Pancreas (tissue), 10 donors: ENCODE data around the gene CALML3. TPM values are rescaled to one million over a fixed set of nuclear protein-coding genes. Genes with fewer than 3 reads are reported as not detected.

Source experiments
- ATAC-seq, 4 donors: fragments of 200-7000 bp; cut with Tn5 transposase; one replicate each; pipeline versions ENCODE4 v1.8.0 to v1.9.1; 2020; ENCODE audit warnings: mild to moderate bottlenecking in 4 of 4, moderate library complexity in 4 of 4
- DNase-seq, 6 donors: peaks; one replicate each; pipeline ENCODE4 v3.0.0-alpha.2; 2020
- FAIRE-seq: peaks from 2 replicates; lab custom pipeline; 2012; peaks lifted over from hg19 to GRCh38; lab: Jason Lieb, UNC
- H3K27ac ChIP-seq, 4 donors: fragments of 200-600 bp; sonication (generic); 1 replicate in 3 of 4; 2 replicates in 1 of 4; pipeline versions ENCODE4 v1.5.0 to v1.8.0; 2020
- H3K27me3 ChIP-seq, 4 donors: fragments of 200-600 bp; one replicate each; pipeline ENCODE4 v1.8.0; 2021
- H3K36me3 ChIP-seq, 3 donors: fragments of 200-600 bp; sonication (generic) in 1 of 3; one replicate each; pipeline versions ENCODE4 v1.5.0 to v1.8.0; 2020 to 2021
- H3K4me1 ChIP-seq, 3 donors: fragments of 200-600 bp; one replicate each; pipeline ENCODE4 v1.8.0; 2021
- H3K4me3 ChIP-seq, 4 donors: fragments of 200-600 bp; sonication (generic) in 2 of 4; one replicate each; pipeline versions ENCODE4 v1.5.0 to v1.8.0; 2020 to 2021
- H3K9me3 ChIP-seq, 4 donors: fragments of 200-600 bp; one replicate each; pipeline ENCODE4 v1.8.0; 2021
- CTCF ChIP-seq, 4 donors: fragments of 200-600 bp; sonication (generic) in 3 of 4; IDR thresholded peaks; one replicate each; pipeline versions ENCODE4 v1.5.0 to v1.8.0; 2021; ENCODE audit warnings: antibody characterized with exemption in 4 of 4
- WGBS, 2 donors: extraction: QIAGEN DNeasy Blood & Tissue Kit; methylation state at CpG; one replicate each; pipeline ENCODE4 v1.1.7; 2013; 5-methylcytosine and 5-hydroxymethylcytosine counted together
- intact Hi-C, 3 donors: fragments of 100-400 bp; cut with DNase I; formaldehyde crosslinking; loops; one replicate each; pipeline versions ENCODE4 v1.11.1 to v1.14.2; 2022
- polyA plus RNA-seq, 2 donors: library from polyadenylated mRNA; stranded (reverse); fragments of 200-250 nt; gene quantifications; one replicate each; pipeline ENCODE4 v1.2.3, GENCODE V29; 2013
- total RNA-seq, 6 donors: library from RNA; stranded (reverse); fragmentation: NEBNext Ultra II Directional in 4 of 6; extraction: Animal tissue kit (Norgen Biotek cat#: 25700) in 4 of 6; gene quantifications; one replicate each; pipeline versions ENCODE4 v1.2.1 to v1.2.4, GENCODE V29; 2021 to 2023
- donor health status: healthy with polysubstance abuse.
- donor health status: DM: no; HTN: no; CAD: no; lungs with moderate emphysema.
- donor health status: DM: no; HTN: no; CAD: no.
- donor health status: control.
- donor health status: control.
- donor health status: Bipolar disorder and iron deficiency.
- donor health status: DM: yes; HTN: yes; CAD: no.
- donor health status: DM: no; HTN: no; CAD: no.
- donor health status: DM: no; HTN: no; CAD: no.
- donor health status: DM: yes; HTN: yes; CAD: no.

Gene CALML3
- total and polyA plus RNA-seq, 8 donors = 0.05 to 0.08 TPM; not detected in 6

- no peak for TF ChIP-seq CTCF (IDR thresholded peaks at IDR 0.05)
- no peak overlapping the region for H3K27ac ChIP-seq
Observed at GRCh38 chr10:5537684-5538083, 12.9 kb downstream of the CALML3 start.

GRCh38 chr10:5538446-5538845, 13.7 kb downstream of the CALML3 start:
- FAIRE-seq (no peak), DNase-seq (no peak)

More at GRCh38 chr10:5537684-5538083, 12.9 kb downstream of the CALML3 start:
- intact Hi-C loops = no loop called here
- Histone ChIP-seq H3K36me3 (no peaks in the 10 kb centered on the region), H3K27me3 (no peaks in the 10 kb centered on the region), H3K4me3 (no peak overlapping the region), H3K4me1 (no peaks in the 10 kb centered on the region), H3K9me3 (no peaks in the 10 kb centered on the region)
- no peak for DNase-seq
- no peak for ATAC-seq
- WGBS, 2 donors = 85 to 90% methylated on average over 6 of the region's 6 CpGs
- FAIRE-seq = no peak

GRCh38 chr10:5538892-5539651, 14.3 kb downstream of the CALML3 start:
- Histone ChIP-seq H3K36me3 (no peaks in the 10 kb centered on the region), H3K27me3 (no peaks in the 10 kb centered on the region), H3K27ac (no peak overlapping the region), H3K4me1 (peaks cover 0 to 2% (median 2%) of the 10 kb centered on the region in 3 donors), H3K9me3 (no peaks in the 10 kb centered on the region), H3K4me3 (no peak overlapping the region)
- ATAC-seq (no peak), FAIRE-seq (no peak), DNase-seq (peak in 2 of 6 donors; percentile 22 to 35)
- no peak for TF ChIP-seq CTCF (IDR thresholded peaks at IDR 0.05)
- 91 to 93% methylated on average over 19 of the region's 19 CpGs for WGBS, 2 donors
- intact Hi-C loops = no loop called here

More at GRCh38 chr10:5538446-5538845, 13.7 kb downstream of the CALML3 start:
- TF ChIP-seq CTCF (IDR thresholded peaks at IDR 0.05) = no peak
- no peak overlapping the region for H3K27ac ChIP-seq
- H3K4me3 ChIP-seq = no peak overlapping the region
- no peaks in the 10 kb centered on the region for H3K27me3 ChIP-seq
- WGBS, 2 donors = 94 to 97% methylated on average over 9 of the region's 9 CpGs
- H3K4me1 ChIP-seq = no peaks in the 10 kb centered on the region
- H3K9me3 ChIP-seq = no peaks in the 10 kb centered on the region
- no peak for ATAC-seq
- H3K36me3 ChIP-seq = no peaks in the 10 kb centered on the region
- intact Hi-C loops = no loop called here

- Histone ChIP-seq H3K27ac (no peak overlapping the region), H3K36me3 (no peaks in the 10 kb centered on the region), H3K27me3 (no peaks in the 10 kb centered on the region), H3K9me3 (no peaks in the 10 kb centered on the region), H3K4me1 (peaks cover 7 to 12% (median 11%) of the 10 kb centered on the region in 3 donors), H3K4me3 (no peak overlapping the region)
- intact Hi-C loops = no loop called here
- DNase-seq (peak in 1 of 6 donors; percentile 36), ATAC-seq (no peak), FAIRE-seq (no peak)
- no peak for TF ChIP-seq CTCF (IDR thresholded peaks at IDR 0.05)
- 96% methylated on average over 9 of the region's 9 CpGs for WGBS, 2 donors
Observed at GRCh38 chr10:5540080-5540479, 15.3 kb downstream of the CALML3 start.

- Histone ChIP-seq H3K27me3 (no peaks in the 10 kb centered on the region), H3K27ac (no peak overlapping the region), H3K36me3 (no peaks in the 10 kb centered on the region), H3K4me1 (peaks cover 12 to 18% (median 12%) of the 10 kb centered on the region in 3 donors), H3K9me3 (no peaks in the 10 kb centered on the region), H3K4me3 (no peak overlapping the region)
- no peak for TF ChIP-seq CTCF (IDR thresholded peaks at IDR 0.05)
- intact Hi-C loops = no loop called here
- ATAC-seq (no peak), FAIRE-seq (no peak), DNase-seq (no peak)
- 95 to 98% methylated on average over 3 of the region's 3 CpGs for WGBS, 2 donors
Observed at GRCh38 chr10:5540891-5541290, 16.1 kb downstream of the CALML3 start.
